ENCODE measurements around the gene PDGFD.

DNA sequence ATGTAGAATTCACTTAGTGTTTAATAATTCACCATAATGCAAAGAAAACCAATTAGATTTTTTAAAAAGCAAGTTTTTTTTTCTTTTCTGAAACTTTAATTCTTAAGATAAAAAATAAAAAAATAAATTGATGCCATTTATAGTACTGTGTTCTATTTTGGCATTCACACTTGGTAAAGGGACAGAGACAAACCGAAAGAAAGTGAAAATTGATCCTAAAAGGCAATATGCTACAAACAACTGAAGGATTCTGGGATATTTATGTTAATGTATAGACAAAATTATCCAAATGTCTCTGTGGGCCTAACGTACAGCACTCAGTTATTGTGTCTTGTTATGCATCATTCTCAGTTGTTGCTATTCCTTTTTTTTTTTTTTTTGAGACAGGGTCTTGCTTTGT is 169.4 kb downstream of the PDGFD start:
- TF ChIP-seq EP300 (IDR thresholded peaks at IDR 0.05; ENCODE audit: borderline replicate concordance) (no peak), ZBTB7A (IDR thresholded peaks at IDR 0.05; ENCODE audit: low read depth) (no peak), RAD21 (IDR thresholded peaks at IDR 0.05; ENCODE audit: low read depth) (no peak), TAF1 (IDR thresholded peaks at IDR 0.05; ENCODE audit: low read depth) (no peak), CEBPB (IDR thresholded peaks at IDR 0.05) (no peak), YY1 (IDR thresholded peaks at IDR 0.05; ENCODE audit: low read depth) (no peak)
- TF ChIP-seq, protein P1, sequence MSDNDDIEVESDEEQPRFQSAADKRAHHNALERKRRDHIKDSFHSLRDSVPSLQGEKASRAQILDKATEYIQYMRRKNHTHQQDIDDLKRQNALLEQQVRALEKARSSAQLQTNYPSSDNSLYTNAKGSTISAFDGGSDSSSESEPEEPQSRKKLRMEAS (IDR thresholded peaks at IDR 0.05) = no peak

Measured in Ishikawa (cell line).